ENCODE data around the gene AKNA.

Gene AKNA

GRCh38 chr9:114314881-114315722 is 72.7 kb downstream of the AKNA start:
- DNase-seq, result no peak

- DNase-seq, result no peak
Observed at GRCh38 chr9:114314256-114314867, 73.4 kb downstream of the AKNA start.

GRCh38 chr9:114313186-114313585 is 74.6 kb downstream of the AKNA start:
- no peak for DNase-seq

- DNase-seq, result no peak
Observed at GRCh38 chr9:114312513-114312875, 75.3 kb downstream of the AKNA start.

GRCh38 chr9:114311571-114312512 is 75.9 kb downstream of the AKNA start:
- DNase-seq, result no peak

- no peak for DNase-seq
Observed at GRCh38 chr9:114310471-114311450, 77.0 kb downstream of the AKNA start.

GRCh38 chr9:114309096-114309495 is 78.7 kb downstream of the AKNA start:
- DNase-seq, result no peak

- no peak for DNase-seq
Observed at GRCh38 chr9:114308361-114308950, 79.3 kb downstream of the AKNA start.

GRCh38 chr9:114307899-114308267 is 79.9 kb downstream of the AKNA start:
- no peak for DNase-seq

- DNase-seq, result no peak
Observed at GRCh38 chr9:114304416-114305188, 83.2 kb downstream of the AKNA start.

GRCh38 chr9:114303977-114304376 is 83.8 kb downstream of the AKNA start:
- no peak for DNase-seq

GRCh38 chr9:114303571-114303970 is 84.2 kb downstream of the AKNA start:
- no peak for DNase-seq

GRCh38 chr9:114302727-114303126 is 85.1 kb downstream of the AKNA start:
- DNase-seq, result no peak

GRCh38 chr9:114301798-114302565 is 85.8 kb downstream of the AKNA start:
- DNase-seq, result no peak

GRCh38 chr9:114300846-114301797 is 86.7 kb downstream of the AKNA start:
- no peak for DNase-seq

GRCh38 chr9:114300153-114300845 is 87.5 kb downstream of the AKNA start:
- no peak for DNase-seq

GRCh38 chr9:114299286-114300152 is 88.3 kb downstream of the AKNA start:
- no peak for DNase-seq

Data from activated CD8-positive, alpha-beta memory T cell treated with anti-CD3 and anti-CD28 coated beads, Interleukin-2, amount 50 U/mL, for 4 hours (primary cell).